ENCODE measurements around the gene PSMG3. TPM values are rescaled to one million over a fixed set of nuclear protein-coding genes. Genes with fewer than 3 reads are reported as not detected.
A peak's percentile ranks its signal among the peaks of the same experiment; 100 is the strongest.

The PSMG3 gene
- total RNA-seq, 1 donor from 2014 or later, result 11.2 TPM

GRCh38 chr7:1558841-1559625, 10.8 kb downstream of the PSMG3 start:
- H3K36me3 ChIP-seq, result no peaks in the 10 kb centered on the region
- intact Hi-C loops (cut with micrococcal nuclease), result no loop called here
- H3K27ac ChIP-seq (replicated peaks), result no peak overlapping the region
- peaks cover 11% of the 10 kb centered on the region for H3K27me3 ChIP-seq (ENCODE audit: low read depth)
- no peak for DNase-seq
- H3K4me1 ChIP-seq, result peaks cover 28% of the 10 kb centered on the region
- no peaks in the 10 kb centered on the region for H3K9me3 ChIP-seq (replicated peaks)
- no peak overlapping the region for H3K4me3 ChIP-seq
- TF ChIP-seq, protein P1, sequence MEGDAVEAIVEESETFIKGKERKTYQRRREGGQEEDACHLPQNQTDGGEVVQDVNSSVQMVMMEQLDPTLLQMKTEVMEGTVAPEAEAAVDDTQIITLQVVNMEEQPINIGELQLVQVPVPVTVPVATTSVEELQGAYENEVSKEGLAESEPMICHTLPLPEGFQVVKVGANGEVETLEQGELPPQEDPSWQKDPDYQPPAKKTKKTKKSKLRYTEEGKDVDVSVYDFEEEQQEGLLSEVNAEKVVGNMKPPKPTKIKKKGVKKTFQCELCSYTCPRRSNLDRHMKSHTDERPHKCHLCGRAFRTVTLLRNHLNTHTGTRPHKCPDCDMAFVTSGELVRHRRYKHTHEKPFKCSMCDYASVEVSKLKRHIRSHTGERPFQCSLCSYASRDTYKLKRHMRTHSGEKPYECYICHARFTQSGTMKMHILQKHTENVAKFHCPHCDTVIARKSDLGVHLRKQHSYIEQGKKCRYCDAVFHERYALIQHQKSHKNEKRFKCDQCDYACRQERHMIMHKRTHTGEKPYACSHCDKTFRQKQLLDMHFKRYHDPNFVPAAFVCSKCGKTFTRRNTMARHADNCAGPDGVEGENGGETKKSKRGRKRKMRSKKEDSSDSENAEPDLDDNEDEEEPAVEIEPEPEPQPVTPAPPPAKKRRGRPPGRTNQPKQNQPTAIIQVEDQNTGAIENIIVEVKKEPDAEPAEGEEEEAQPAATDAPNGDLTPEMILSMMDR (IDR thresholded peaks at IDR 0.05; ENCODE audit: borderline replicate concordance), result no peak

- intact Hi-C loops (cut with micrococcal nuclease), result no loop called here
- peaks cover 28% of the 10 kb centered on the region for H3K4me1 ChIP-seq
- H3K27me3 ChIP-seq (ENCODE audit: low read depth), result peaks cover 11% of the 10 kb centered on the region
- H3K27ac ChIP-seq (replicated peaks), result peak overlapping the region; percentile 34
- TF ChIP-seq, protein P1 (IDR thresholded peaks at IDR 0.05; ENCODE audit: borderline replicate concordance), result peak; percentile 68
- H3K36me3 ChIP-seq, result no peaks in the 10 kb centered on the region
- no peaks in the 10 kb centered on the region for H3K9me3 ChIP-seq (replicated peaks)
- DNase-seq, result peak; percentile 65
- H3K4me3 ChIP-seq, result no peak overlapping the region
Observed at GRCh38 chr7:1558181-1558811, 11.5 kb downstream of the PSMG3 start.

DNA sequence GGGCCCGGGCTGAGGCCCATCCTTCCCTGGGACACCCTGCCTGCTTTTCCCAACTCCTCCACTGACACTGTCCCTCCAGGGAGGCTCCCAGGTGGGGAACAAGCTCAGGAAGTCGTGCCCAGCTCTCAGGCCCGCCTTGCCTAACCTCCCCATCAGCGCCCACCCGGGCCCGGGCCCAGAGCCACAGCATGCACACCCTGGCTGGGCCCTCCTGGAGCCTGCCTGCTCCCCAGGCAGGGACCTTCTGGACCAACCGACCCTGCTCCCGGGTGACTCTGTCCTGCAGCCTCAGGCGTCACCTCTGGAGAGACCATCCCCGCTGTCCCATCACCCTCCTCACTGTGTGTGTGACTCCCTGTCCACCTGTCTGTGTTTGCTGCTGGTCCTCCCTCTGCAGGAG, 12.1 kb downstream of the PSMG3 start:
- intact Hi-C loops (cut with micrococcal nuclease), result no loop called here
- Histone ChIP-seq H3K36me3 (no peaks in the 10 kb centered on the region), H3K4me3 (no peak overlapping the region), H3K4me1 (peaks cover 28% of the 10 kb centered on the region), H3K27ac (replicated peaks) (no peak overlapping the region), H3K9me3 (replicated peaks) (no peaks in the 10 kb centered on the region), H3K27me3 (ENCODE audit: low read depth) (peaks cover 11% of the 10 kb centered on the region)
- DNase-seq, result no peak
- TF ChIP-seq, protein P1 (IDR thresholded peaks at IDR 0.05; ENCODE audit: borderline replicate concordance), result no peak

GRCh38 chr7:1557006-1557405, 12.8 kb downstream of the PSMG3 start:
- no peak for DNase-seq
- intact Hi-C loops (cut with micrococcal nuclease), result no loop called here
- TF ChIP-seq, protein P1 (IDR thresholded peaks at IDR 0.05; ENCODE audit: borderline replicate concordance), result no peak
- no peak overlapping the region for H3K4me3 ChIP-seq
- no peaks in the 10 kb centered on the region for H3K9me3 ChIP-seq (replicated peaks)
- peaks cover 11% of the 10 kb centered on the region for H3K27me3 ChIP-seq (ENCODE audit: low read depth)
- no peak overlapping the region for H3K27ac ChIP-seq (replicated peaks)
- no peaks in the 10 kb centered on the region for H3K36me3 ChIP-seq
- H3K4me1 ChIP-seq, result peaks cover 28% of the 10 kb centered on the region

DNA sequence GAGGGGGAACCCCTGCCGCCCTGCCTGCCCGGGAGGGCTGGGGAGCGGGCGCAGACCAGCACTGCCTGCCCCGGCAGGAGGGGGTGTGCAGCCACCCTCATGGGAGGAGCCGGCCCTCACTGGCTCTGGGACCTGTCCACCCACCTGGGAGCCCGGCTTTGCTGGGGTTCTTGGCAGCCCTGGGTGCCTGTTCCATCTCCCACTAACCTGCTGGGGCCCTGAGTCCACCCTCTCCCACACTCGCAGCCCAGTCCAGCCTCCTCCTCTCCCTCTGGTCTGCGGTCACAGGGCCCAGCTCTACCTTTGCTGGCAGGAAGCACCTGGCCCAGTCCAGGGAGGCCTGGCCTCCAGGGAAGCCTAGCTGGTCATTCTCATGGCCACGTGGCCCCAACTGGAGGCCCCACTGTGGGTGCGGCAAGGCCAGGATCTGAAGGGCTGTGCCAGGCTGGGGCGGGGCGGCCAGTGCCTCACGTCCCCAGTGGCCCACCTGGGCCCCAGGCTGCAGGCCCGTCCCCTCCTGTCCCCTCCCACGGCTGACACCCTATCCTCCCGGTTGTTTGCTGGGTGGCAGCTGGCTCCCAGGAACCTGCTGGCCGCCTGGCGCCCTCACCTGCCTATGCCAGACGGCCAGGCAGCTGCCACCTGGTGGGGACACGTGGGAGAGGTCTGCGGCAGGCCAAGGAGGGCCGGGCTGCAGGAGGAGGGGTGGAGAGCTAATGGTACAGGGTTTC, 13.9 kb downstream of the PSMG3 start, which contains the start of gene TMEM184A:
TSS of gene TMEM184A (minus strand) at position 393 of the 731 bp plus-strand sequence. CDS start 721 bp downstream, outside the sequence.
- Histone ChIP-seq H3K4me1 (peaks cover 28% of the 10 kb centered on the region), H3K9me3 (replicated peaks) (no peaks in the 10 kb centered on the region), H3K36me3 (no peaks in the 10 kb centered on the region), H3K27me3 (ENCODE audit: low read depth) (peaks cover 7% of the 10 kb centered on the region), H3K4me3 (no peak within 1 kb of the TSS), H3K27ac (replicated peaks) (no peak within 1 kb of the TSS)
- DNase-seq, result no peak
- intact Hi-C loops (cut with micrococcal nuclease), result no loop called here
- TF ChIP-seq, protein P1 (IDR thresholded peaks at IDR 0.05; ENCODE audit: borderline replicate concordance), result peak; percentile 64

Data from left ventricle myocardium inferior (tissue), 1 donor.